HG03442 (cell line): ENCODE data around the gene CTSL.
"Not testable (repeated sequence)": the region's sequence is repeated elsewhere in the genome, so short reads cannot be mapped to it uniquely, and the experiment has no call there.

ENCODE experiments used
- ATAC-seq: cut with Tn5 transposase; IDR thresholded peaks from one replicate; pipeline ENCODE4 v1.9.1; 2021; ENCODE audit warnings: mild to moderate bottlenecking, moderate library complexity; ENCODE audit not compliant: unreplicated experiment

The CTSL gene

DNA sequence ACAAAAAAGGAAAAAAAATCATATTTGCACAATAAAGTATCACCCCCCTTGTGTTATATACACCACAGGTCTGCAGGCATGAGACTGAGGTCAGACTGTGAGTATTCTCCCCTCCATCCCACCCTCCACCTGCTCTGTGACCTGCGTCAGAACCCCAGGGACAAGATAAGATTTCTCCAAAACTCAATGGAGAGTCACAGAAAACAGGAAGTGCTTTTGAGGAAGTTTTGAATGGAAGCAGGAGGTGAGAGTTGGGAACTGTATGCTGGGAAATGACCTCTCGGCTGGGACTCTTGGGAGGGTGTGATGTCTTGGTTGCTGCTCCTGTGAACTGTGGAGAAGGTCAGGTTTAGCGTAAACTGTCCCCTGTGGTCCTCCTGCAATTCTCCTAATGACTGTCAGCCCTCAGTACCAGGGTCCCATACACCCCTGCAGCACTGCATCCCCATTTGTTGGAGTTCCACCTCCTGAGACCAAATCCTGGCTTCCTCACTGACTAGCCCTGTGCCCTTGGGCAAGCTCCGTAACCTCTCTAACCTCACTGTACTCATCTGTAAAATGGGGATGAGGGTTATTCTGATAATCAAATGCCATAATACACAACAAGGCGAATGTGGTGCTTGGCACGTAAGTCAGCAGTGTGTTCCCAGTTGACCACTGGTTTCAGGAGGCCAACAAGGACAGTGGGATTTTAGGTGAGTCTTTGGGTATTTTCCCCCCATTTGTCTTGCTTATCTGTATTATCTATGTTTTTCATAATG is 6.9 kb upstream of the CTSL start:
- ATAC-seq, result no peak

DNA sequence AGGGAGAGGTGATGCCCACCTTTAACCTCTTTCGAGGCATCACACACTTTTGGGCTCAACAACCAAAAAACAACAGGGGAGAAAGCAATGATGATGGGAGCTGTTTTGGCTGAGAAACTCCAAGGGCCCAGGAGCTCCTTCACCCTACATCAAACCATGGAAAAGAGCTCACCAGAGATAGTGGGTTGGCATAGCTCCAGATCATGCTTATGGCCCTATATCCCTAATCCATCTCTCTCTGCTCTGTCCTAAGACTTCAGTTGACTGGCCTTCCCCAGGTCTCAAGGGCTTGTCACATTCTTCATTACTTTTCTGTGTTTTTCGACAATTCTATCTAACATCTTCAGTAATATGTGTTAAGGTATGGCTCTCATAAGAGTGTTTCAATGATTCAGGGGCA is 5.7 kb upstream of the CTSL start:
- no peak for ATAC-seq

DNA sequence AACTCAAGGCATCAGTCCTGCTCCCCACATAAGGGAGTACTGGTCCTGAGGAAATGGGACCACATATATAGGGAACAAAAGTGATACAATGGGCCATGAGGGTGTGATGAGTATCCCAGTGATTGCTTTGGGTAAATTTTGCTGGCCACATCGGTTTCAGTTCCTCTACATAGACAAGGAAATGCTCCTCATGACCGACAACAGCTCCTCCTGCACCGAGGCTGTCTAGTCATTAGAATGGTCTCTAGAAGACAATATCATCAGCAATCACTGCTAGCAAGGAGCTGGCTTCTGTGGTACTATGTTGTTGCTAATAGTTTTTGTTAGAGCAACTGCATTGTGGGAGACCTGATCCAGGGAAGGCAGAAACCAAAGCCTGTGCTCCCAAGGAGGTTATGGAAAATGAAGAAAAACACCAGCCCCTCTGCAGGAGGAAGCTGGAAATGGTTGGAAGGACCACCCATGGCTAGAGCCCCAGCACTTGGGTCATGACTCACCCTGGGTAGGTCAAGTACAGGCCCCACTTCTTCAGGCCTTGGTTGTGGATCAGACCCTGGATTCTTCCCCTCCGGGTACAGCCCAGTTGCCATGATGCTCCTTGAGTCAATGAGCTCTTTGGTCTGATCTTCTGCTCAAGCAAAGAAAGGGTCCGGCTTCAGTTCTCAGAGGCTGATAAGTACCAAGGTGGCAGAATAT is 3.4 kb upstream of the CTSL start:
- no peak for ATAC-seq

DNA sequence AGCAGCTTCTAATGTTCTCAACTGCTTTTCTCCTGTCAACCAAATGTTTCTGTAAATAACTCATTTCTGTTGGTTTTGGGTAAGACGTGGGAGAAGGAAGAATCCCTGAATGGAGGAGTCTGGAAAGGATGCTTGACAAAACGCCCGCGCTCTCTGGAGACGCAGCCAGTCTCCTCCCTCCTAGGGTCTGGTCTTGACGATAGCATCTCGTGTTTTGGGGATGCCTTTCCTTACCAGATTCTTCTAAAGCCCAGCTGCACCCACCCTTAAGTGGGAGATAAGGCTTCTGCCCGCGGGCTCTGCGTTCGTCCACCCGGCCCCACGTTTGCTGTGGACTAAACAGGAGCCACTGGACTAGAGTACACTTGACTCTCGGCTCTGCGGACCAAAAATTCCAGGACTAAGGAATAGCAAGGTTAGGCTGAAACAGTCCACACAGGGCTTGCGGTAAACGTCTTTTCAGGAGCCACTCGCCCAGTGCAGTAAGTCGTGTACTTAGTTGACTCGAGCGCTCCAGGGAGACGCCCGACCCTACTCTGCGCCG is 491 bp upstream of the CTSL start:
- no peak for ATAC-seq

DNA sequence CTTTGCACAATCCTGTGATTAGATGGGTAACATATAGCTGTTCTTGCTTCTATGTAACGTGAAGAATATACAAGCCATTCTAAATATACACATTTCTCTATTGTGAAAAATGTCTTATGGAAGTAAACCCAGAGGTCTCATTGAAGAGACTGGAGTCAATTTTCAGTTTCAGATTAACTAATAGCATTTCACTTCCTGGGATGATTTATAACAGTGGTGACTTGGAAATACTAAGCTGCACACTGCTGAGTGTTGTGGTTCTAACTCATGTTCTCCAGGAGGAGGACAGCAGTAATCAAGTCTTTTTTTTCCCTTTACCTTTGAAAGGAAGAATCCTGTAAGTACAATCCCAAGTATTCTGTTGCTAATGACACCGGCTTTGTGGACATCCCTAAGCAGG is 3.3 kb downstream of the CTSL start:
- no peak for ATAC-seq

- ATAC-seq, result no peak
Observed at GRCh38 chr9:87731321-87731720, 5.4 kb downstream of the CTSL start.

DNA sequence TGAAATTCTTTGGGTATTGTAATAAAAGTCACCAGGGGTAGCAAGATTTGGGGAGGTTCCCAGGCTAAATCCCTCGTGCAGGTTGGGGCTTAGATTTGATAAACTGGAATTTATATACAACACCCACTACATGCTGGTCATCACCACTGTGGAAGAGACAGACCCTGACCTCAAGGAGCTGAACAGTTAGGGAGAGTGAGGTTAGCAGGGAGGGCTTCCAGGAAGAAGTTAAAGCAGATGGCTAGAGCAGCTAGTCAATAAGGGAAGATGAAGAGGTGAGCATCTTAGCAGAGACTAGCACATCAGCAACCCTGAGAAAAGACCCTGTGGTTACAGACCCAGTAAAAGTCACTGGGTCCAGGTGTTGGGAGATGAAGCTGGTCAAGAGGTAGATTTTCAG is 6.4 kb downstream of the CTSL start:
- no peak for ATAC-seq

- ATAC-seq, result no peak
Observed at GRCh38 chr9:87732756-87733155, 6.8 kb downstream of the CTSL start.

GRCh38 chr9:87733273-87734052 is 7.5 kb downstream of the CTSL start:
- ATAC-seq, result no peak

DNA sequence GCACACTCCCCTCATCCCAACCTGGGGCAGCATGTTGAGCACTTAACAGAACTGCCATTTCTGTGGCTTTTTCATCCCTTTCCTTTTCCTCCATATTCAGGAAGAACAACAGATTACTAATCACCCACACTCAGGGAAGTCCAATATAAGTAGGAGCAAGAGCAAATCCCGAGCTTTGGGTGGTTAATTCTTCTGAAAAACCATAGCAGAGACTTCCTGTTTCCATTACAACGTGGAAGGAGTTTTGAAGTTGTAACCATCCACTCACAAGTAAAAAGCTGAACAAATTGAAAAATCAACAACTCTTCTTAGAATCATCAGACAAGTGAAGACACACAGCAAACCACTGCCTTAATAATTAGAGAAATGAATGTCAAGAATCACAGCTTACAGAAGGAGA is 8.2 kb downstream of the CTSL start:
- ATAC-seq, result no peak

- no peak for ATAC-seq
Observed at GRCh38 chr9:87739546-87739945, 13.6 kb downstream of the CTSL start.

DNA sequence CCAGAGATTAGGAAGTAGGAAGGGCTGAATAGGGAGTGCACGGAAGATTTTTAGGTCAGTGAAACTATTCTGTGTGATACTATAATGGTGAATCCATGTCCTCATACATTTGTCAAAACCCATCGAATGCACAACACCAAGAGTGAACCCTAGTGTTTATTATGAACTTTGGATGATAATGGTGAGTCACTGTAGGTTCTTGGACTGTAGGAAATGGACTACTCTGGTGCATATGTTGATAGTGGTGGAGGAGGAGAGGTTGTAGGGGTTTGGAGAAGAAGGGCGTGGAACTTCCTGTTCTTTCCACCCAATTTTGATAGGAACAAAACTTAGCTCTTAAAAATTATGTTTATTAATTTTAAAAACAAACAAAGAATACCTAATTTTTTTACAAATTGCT is 14.3 kb downstream of the CTSL start:
- no peak for ATAC-seq

- ATAC-seq, result no peak
Observed at GRCh38 chr9:87741326-87741725, 15.4 kb downstream of the CTSL start.

- ATAC-seq, result no peak
Observed at GRCh38 chr9:87741891-87742290, 16.0 kb downstream of the CTSL start.

GRCh38 chr9:87742813-87743428 is 17.0 kb downstream of the CTSL start:
- ATAC-seq, result no peak

GRCh38 chr9:87744247-87744646 is 18.3 kb downstream of the CTSL start:
- ATAC-seq, result not testable (repeated sequence)

DNA sequence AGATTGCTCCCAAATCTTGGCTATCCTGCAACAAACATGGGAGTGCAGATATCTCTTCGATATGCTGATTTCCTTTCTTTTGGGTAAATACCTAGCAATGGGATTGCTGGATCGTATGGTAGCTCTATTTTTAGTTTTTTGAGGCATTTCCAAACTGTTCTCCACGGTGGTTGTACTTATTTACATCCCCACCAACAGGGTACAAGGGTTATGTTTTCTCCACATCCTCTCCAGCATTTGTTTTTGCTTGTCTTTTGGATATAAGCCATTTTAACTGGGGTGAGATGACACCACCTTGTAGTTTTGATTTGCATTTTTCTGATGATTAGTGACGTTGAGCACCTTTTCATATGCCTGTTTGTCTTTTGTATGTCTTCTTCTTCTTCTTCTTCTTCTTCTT is 20.3 kb downstream of the CTSL start:
- ATAC-seq, result no peak

DNA sequence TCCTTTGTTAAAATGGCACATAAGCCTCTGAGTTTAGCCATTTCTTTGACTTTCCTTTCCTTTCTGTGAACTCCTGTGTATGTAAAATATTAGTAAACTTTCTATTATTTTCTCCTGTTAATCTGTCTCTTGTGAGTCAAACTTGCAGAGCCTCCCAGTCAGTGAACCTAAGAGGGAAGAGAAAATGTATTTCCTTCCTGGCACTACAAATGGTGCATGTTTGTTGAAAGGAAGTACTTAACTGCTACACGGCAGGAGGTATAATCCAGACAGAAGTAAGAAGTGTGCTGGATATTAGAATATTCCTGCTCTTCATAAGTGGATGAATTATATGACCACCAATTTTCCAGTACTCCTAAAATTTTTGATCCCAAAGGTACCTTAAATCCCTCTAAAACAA is 23.0 kb downstream of the CTSL start:
- no peak for ATAC-seq

GRCh38 chr9:87749335-87750035 is 23.6 kb downstream of the CTSL start:
- ATAC-seq, result no peak

GRCh38 chr9:87750726-87751125 is 24.8 kb downstream of the CTSL start:
- no peak for ATAC-seq

GRCh38 chr9:87751423-87751822 is 25.5 kb downstream of the CTSL start:
- ATAC-seq, result no peak
